Measurements from ENCODE around the gene ZNF750.

DNA sequence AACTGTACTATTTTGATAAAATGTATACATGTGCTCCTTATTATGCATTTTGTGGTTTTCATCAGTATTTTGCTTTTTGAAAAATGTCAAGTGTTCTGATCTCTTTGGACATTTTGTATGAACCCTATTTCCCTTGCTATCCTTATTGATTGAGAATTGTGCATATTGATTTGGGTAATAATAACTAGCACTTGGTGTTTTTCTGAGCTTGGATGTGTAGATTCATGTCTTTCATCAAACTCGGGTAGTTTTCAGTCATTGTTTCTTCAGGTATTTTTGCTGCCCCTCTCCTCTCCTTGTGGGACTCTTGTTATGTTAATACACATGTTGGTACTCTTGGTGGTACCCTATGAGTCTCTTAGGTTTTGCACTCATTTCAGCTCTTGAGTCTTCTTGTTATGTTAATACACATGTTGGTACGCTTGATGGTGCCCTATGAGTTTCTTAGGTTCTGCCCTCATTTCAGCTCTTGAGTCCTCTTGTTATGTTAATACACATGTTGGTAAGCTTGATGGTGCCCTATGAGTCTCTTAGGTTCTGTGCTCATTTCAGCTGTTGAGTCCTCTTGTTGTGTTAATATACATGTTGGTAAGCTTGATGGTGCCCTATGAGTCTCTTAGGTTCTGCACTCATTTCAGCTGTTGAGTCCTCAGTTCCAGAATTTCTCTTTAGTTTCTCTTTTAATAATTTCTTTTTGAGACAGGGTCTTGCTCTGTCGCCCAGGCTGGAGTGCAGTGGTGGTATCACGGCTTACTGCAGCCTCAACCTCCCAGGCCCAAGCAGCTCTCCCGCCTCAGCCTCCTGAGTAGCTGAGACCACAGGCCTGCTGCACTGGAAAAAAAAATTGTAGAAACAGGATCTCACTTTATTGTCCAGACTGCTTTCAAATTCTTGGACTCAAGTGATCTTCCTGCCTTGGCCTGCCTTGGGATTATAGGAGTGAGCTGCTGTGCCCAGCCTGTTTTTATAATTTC is 19.3 kb downstream of the ZNF750 start:
- TF ChIP-seq, protein P1, sequence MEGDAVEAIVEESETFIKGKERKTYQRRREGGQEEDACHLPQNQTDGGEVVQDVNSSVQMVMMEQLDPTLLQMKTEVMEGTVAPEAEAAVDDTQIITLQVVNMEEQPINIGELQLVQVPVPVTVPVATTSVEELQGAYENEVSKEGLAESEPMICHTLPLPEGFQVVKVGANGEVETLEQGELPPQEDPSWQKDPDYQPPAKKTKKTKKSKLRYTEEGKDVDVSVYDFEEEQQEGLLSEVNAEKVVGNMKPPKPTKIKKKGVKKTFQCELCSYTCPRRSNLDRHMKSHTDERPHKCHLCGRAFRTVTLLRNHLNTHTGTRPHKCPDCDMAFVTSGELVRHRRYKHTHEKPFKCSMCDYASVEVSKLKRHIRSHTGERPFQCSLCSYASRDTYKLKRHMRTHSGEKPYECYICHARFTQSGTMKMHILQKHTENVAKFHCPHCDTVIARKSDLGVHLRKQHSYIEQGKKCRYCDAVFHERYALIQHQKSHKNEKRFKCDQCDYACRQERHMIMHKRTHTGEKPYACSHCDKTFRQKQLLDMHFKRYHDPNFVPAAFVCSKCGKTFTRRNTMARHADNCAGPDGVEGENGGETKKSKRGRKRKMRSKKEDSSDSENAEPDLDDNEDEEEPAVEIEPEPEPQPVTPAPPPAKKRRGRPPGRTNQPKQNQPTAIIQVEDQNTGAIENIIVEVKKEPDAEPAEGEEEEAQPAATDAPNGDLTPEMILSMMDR (IDR thresholded peaks at IDR 0.05; ENCODE audit: low read depth, low read length, missing input control): no peak
- TF ChIP-seq EGR1 (IDR thresholded peaks at IDR 0.05; ENCODE audit: low read depth in 2 of 2) (no peak), GABPA (IDR thresholded peaks at IDR 0.05 in 1 of 2, conservative IDR thresholded peaks at IDR 0.05 in 1 of 2) (no peak), YY1 (IDR thresholded peaks at IDR 0.05) (no peak)
- TF ChIP-seq, protein P2, sequence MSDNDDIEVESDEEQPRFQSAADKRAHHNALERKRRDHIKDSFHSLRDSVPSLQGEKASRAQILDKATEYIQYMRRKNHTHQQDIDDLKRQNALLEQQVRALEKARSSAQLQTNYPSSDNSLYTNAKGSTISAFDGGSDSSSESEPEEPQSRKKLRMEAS (IDR thresholded peaks at IDR 0.05): no peak
